Measurements from ENCODE around the gene CYFIP2. TPM values are rescaled to one million over a fixed set of nuclear protein-coding genes. Genes with fewer than 3 reads are reported as not detected.

CYFIP2 gene
- total and polyA plus RNA-seq, 2 of the 8 experiments (the other 6 are each of a cell fraction or from before 2014, with no cell fraction given): 45.1 to 80.6 TPM

DNA sequence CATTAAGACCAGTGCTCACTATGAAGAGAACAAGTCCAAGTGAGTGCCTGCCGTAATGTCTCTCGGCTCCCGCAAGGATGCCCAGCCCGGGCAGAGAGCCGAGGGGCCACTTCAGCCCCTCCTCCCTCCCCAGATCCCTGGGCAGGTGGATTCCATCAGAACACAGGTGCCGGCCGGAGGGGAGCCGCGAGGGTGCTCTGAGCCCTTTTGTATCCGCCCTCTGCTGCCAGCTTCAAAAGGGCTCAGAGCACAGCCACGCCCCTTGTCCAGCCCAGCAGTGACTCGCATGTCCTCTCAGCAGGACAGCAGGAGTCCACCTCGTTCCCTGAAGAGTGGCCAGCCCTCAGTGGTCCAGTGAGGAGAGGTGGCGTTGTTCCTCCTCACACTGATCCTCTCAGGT is 43.9 kb downstream of the CYFIP2 start:
- no peak overlapping the region for H3K18ac ChIP-seq (ENCODE audit: extremely low read depth, low read length)
- H4K91ac ChIP-seq (replicated peaks; ENCODE audit: insufficient read length, low read length): no peak overlapping the region
- no peak overlapping the region for H2AFZ ChIP-seq (ENCODE audit: low read length)
- peaks cover under 1 to 5% (median 2%) of the 10 kb centered on the region in 4 experiments; a peak in 5 of 8 replicates for H3K36me3 ChIP-seq (ENCODE audit: control insufficient read depth in 2 of 4, insufficient read depth in 4 of 4, low read length in 3 of 4)
- H3K9me3 ChIP-seq (ENCODE audit: insufficient read depth in 2 of 2, low read depth in 1 of 2, low read length in 1 of 2): no peaks in the 10 kb centered on the region
- H2AK5ac ChIP-seq (ENCODE audit: low read depth, low read length): no peak overlapping the region
- no peaks in the 10 kb centered on the region; a peak in 1 of 7 replicates for H3K4me1 ChIP-seq (replicated peaks in 1 of 4; ENCODE audit: control insufficient read depth in 3 of 4, insufficient read depth in 4 of 4, low read length in 3 of 4)
- no peaks in the 10 kb centered on the region for H3K27me3 ChIP-seq (replicated peaks in 1 of 4; ENCODE audit: control insufficient read depth in 3 of 4, extremely low read depth in 1 of 4, insufficient read depth in 3 of 4, low read length in 3 of 4)
- H3K79me1 ChIP-seq (ENCODE audit: low read depth, low read length): no peaks in the 10 kb centered on the region; the same call in 1 of the 2 replicates
- H2BK5ac ChIP-seq (ENCODE audit: low read depth, low read length): no peak overlapping the region
- no peak overlapping the region for H3K4me2 ChIP-seq (ENCODE audit: insufficient read depth in 1 of 2, low read depth in 2 of 2, low read length in 2 of 2)
- no peak overlapping the region for H3K9ac ChIP-seq (replicated peaks in 1 of 4; ENCODE audit: extremely low read depth in 1 of 4, low read depth in 3 of 4, low read length in 3 of 4)
- no peak for FAIRE-seq
- no peak for DNase-seq (ENCODE audit: low read depth in 1 of 2, low spot score in 2 of 2)
- H3K23me2 ChIP-seq (ENCODE audit: low read depth, low read length): no peaks in the 10 kb centered on the region
- peaks cover 2 to 3% of the 10 kb centered on the region in 2 experiments for H4K20me1 ChIP-seq (replicated peaks in 1 of 2; ENCODE audit: control insufficient read depth in 1 of 2, insufficient read depth in 2 of 2, low read length in 2 of 2)
- no peaks in the 10 kb centered on the region for H3K79me2 ChIP-seq (ENCODE audit: control insufficient read depth in 1 of 2, insufficient read depth in 2 of 2, low read length in 2 of 2)
- no peak overlapping the region for H2BK20ac ChIP-seq (ENCODE audit: low read length)
- no peak overlapping the region for H3K27ac ChIP-seq (ENCODE audit: low read depth, low read length)
- no peak overlapping the region for H3K23ac ChIP-seq (ENCODE audit: insufficient read length)
- ChIA-PET POLR2A (ENCODE audit: partially characterized antibody) (interaction anchor here (1.6 kb wide), 1 partner anchor 44 kb away, joined by 4 read pairs; the partner anchor contains the start of gene CYFIP2), CTCF (ENCODE audit: partially characterized antibody) (interaction anchor here (0.9 to 13.9 kb wide), 8 partner anchors 10 to 162 kb away, joined by 3 to 157 read pairs (median 4); no protein-coding TSS in a partner anchor)
- no peak overlapping the region for H3K4ac ChIP-seq (replicated peaks; ENCODE audit: insufficient read length, low read depth, low read length)
- H3K4me3 ChIP-seq (ENCODE audit: extremely low read depth in 1 of 4, insufficient read depth in 2 of 4, low read depth in 3 of 4, low read length in 4 of 4): no peak overlapping the region
- TF ChIP-seq, protein P1, sequence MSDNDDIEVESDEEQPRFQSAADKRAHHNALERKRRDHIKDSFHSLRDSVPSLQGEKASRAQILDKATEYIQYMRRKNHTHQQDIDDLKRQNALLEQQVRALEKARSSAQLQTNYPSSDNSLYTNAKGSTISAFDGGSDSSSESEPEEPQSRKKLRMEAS (IDR thresholded peaks at IDR 0.05): no peak
- TF ChIP-seq POLR2AphosphoS5 (IDR thresholded peaks at IDR 0.05; ENCODE audit: low read depth, low read length) (peak; percentile 36; the same call in 1 of the 2 replicates), FOSL1 (IDR thresholded peaks at IDR 0.05; ENCODE audit: insufficient read depth, low read depth, low read length) (no peak), BRCA1 (IDR thresholded peaks at IDR 0.05; ENCODE audit: low read depth, low read length) (no peak)
- H3K56ac ChIP-seq (replicated peaks; ENCODE audit: insufficient read length, low read depth, low read length): no peak overlapping the region
- H2BK12ac ChIP-seq (ENCODE audit: low read depth, low read length): no peak overlapping the region
- 89% methylated on average over 6 of the region's 14 CpGs; no CpG with 5 or more reads in 1 of the 2 experiments for whole genome bisulfite sequencing, 2 experiments (ENCODE audit: extremely low coverage in 1 of 2, insufficient coverage in 1 of 2, insufficient read length in 1 of 2, insufficient replicate concordance in 2 of 2, low coverage in 1 of 2, low lambda C conversion rate in 2 of 2, missing lambda C conversion rate in 1 of 2)
- H4K8ac ChIP-seq (ENCODE audit: extremely low read depth, insufficient read depth, low read length): no peak overlapping the region
- no peak overlapping the region for H2BK15ac ChIP-seq (ENCODE audit: low read length)
- H4K5ac ChIP-seq (ENCODE audit: insufficient read length, low read depth, low read length): no peak overlapping the region
- no peak overlapping the region for H3K14ac ChIP-seq (ENCODE audit: insufficient read length)
- H2BK120ac ChIP-seq (replicated peaks; ENCODE audit: low read depth, low read length): no peak overlapping the region

All from H1 (cell line).